Measurements from ENCODE around the gene NTRK1.

NTRK1 gene

DNA sequence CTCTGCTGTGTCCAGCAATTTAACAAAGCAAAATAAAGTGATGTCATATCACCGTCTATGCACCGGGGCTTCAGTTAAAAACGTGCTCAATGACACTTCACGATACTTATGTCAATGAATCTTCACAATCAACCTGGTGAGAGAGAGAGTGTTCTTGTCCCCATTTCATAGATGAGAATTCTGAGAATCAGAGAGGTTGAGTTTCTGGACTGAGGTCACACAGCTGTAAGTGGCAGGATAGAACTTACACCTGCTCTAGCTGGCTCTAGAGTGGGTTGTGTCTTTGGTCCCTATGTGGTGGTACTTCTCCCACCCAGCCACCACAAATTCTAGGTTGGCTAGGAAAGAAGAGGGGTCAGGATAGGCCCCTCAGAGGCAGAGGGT, 5.2 kb downstream of the NTRK1 start:
- Histone ChIP-seq H4K20me1 (peaks cover 0 to 10% (median 0%) of the 10 kb centered on the region in 11 experiments; a peak in 2 of 22 replicates), H3K4me3 (peak overlapping the region in 3 of 10 experiments; percentile 18 to 48 (median 40); a peak in 1 of 20 replicates), H3K27ac (peak overlapping the region in 8 of 11 experiments; percentile 43 to 72 (median 62); a peak in 9 of 22 replicates), H3K27me3 (peaks cover 20 to 28% (median 22%) of the 10 kb centered on the region in 11 experiments), H3K36me3 (no peaks in the 10 kb centered on the region), H3K9ac (peak overlapping the region in 9 of 11 experiments; percentile 27 to 70 (median 48); a peak in 12 of 22 replicates), H3K4me1 (peaks cover 56 to 100% (median 99%) of the 10 kb centered on the region in 10 experiments), H3K4me2 (peak overlapping the region; percentile 79 to 97 (median 92)), H3K9me3 (replicated peaks in 1 of 11) (no peaks in the 10 kb centered on the region)
- TF ChIP-seq Cebpa-rat (IDR thresholded peaks at IDR 0.05), result no peak

- peaks cover 0 to 4% (median 0%) of the 10 kb centered on the region in 11 experiments; a peak in 2 of 22 replicates for H4K20me1 ChIP-seq
- H3K4me2 ChIP-seq, result peak overlapping the region; percentile 79 to 97 (median 92)
- peaks cover 57 to 100% (median 99%) of the 10 kb centered on the region in 10 experiments for H3K4me1 ChIP-seq
- TF ChIP-seq Cebpa-rat (IDR thresholded peaks at IDR 0.05), result no peak
- H3K4me3 ChIP-seq, result peak overlapping the region in 7 of 10 experiments; percentile 14 to 48 (median 32); a peak in 10 of 20 replicates
- no peaks in the 10 kb centered on the region for H3K9me3 ChIP-seq (replicated peaks in 1 of 11)
- peaks cover 15 to 22% (median 17%) of the 10 kb centered on the region in 11 experiments for H3K27me3 ChIP-seq
- peak overlapping the region in 9 of 11 experiments; percentile 43 to 72 (median 61); a peak in 16 of 22 replicates for H3K27ac ChIP-seq
- H3K9ac ChIP-seq, result peak overlapping the region in 10 of 11 experiments; percentile 27 to 70 (median 50); a peak in 17 of 22 replicates
- no peaks in the 10 kb centered on the region for H3K36me3 ChIP-seq
Observed at GRCh38 chr1:156866249-156866909, 5.7 kb downstream of the NTRK1 start.

DNA sequence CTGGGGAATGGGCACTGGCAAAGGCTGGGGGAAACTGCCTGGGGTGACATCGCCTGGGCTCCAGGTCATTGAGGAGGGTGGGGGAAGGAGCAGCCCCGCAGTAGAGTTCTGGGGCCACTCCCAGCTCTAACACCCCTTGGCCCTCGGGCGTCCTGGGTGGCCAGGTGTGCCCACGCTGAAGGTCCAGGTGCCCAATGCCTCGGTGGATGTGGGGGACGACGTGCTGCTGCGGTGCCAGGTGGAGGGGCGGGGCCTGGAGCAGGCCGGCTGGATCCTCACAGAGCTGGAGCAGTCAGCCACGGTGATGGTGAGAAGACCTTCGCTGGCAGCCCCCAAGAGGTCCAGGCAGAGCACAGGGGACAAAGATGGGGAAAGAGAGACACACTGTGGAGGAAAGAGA, 7.7 kb downstream of the NTRK1 start:
- H3K9ac ChIP-seq, result peak overlapping the region in 3 of 11 experiments; percentile 7 to 50 (median 12); a peak in 3 of 22 replicates
- peaks cover 58 to 91% (median 87%) of the 10 kb centered on the region in 10 experiments for H3K4me1 ChIP-seq
- H3K4me3 ChIP-seq, result no peak overlapping the region
- peaks cover 0 to 3% (median 0%) of the 10 kb centered on the region in 11 experiments; a peak in 3 of 22 replicates for H3K27me3 ChIP-seq
- no peaks in the 10 kb centered on the region for H3K9me3 ChIP-seq (replicated peaks in 1 of 11)
- no peaks in the 10 kb centered on the region for H4K20me1 ChIP-seq
- TF ChIP-seq Cebpa-rat (IDR thresholded peaks at IDR 0.05), result no peak
- peak overlapping the region in 10 of 11 experiments; percentile 10 to 97 (median 93); a peak in 19 of 22 replicates for H3K4me2 ChIP-seq
- peak overlapping the region in 5 of 11 experiments; percentile 13 to 52 (median 45); a peak in 6 of 22 replicates for H3K27ac ChIP-seq
- no peaks in the 10 kb centered on the region for H3K36me3 ChIP-seq

GRCh38 chr1:156869455-156869854, 8.8 kb downstream of the NTRK1 start:
- no peak for TF ChIP-seq Cebpa-rat (IDR thresholded peaks at IDR 0.05)
- H3K36me3 ChIP-seq, result no peaks in the 10 kb centered on the region
- peak overlapping the region in 9 of 11 experiments; percentile 57 to 97 (median 92); a peak in 15 of 22 replicates for H3K4me2 ChIP-seq
- H4K20me1 ChIP-seq, result no peaks in the 10 kb centered on the region; a peak in 1 of 22 replicates
- H3K27me3 ChIP-seq, result peaks cover 0 to 2% (median 0%) of the 10 kb centered on the region in 11 experiments; a peak in 2 of 22 replicates
- H3K9me3 ChIP-seq (replicated peaks in 1 of 11), result no peaks in the 10 kb centered on the region
- H3K4me3 ChIP-seq, result no peak overlapping the region
- H3K9ac ChIP-seq, result no peak overlapping the region
- H3K27ac ChIP-seq, result 0 out of 22 replicates have a peak overlapping the region, but pooled peaks of 1 of the 11 experiments have one; percentile 30
- peaks cover 52 to 91% (median 86%) of the 10 kb centered on the region in 10 experiments for H3K4me1 ChIP-seq

- H3K27me3 ChIP-seq, result peaks cover 0 to 13% (median 0%) of the 10 kb centered on the region in 11 experiments; a peak in 2 of 22 replicates
- H3K4me3 ChIP-seq, result no peak overlapping the region
- peak overlapping the region in 5 of 11 experiments; percentile 11 to 87 (median 82); a peak in 7 of 22 replicates for H3K4me2 ChIP-seq
- peaks cover 19 to 76% (median 67%) of the 10 kb centered on the region in 10 experiments for H3K4me1 ChIP-seq
- H3K9me3 ChIP-seq (replicated peaks in 1 of 11), result no peaks in the 10 kb centered on the region
- H3K36me3 ChIP-seq, result no peaks in the 10 kb centered on the region
- H3K9ac ChIP-seq, result no peak overlapping the region
- no peak for TF ChIP-seq Cebpa-rat (IDR thresholded peaks at IDR 0.05)
- H4K20me1 ChIP-seq, result peaks cover 0 to 5% (median 0%) of the 10 kb centered on the region in 11 experiments; a peak in 1 of 22 replicates
- no peak overlapping the region for H3K27ac ChIP-seq
Observed at GRCh38 chr1:156873659-156874058, 13.0 kb downstream of the NTRK1 start.

DNA sequence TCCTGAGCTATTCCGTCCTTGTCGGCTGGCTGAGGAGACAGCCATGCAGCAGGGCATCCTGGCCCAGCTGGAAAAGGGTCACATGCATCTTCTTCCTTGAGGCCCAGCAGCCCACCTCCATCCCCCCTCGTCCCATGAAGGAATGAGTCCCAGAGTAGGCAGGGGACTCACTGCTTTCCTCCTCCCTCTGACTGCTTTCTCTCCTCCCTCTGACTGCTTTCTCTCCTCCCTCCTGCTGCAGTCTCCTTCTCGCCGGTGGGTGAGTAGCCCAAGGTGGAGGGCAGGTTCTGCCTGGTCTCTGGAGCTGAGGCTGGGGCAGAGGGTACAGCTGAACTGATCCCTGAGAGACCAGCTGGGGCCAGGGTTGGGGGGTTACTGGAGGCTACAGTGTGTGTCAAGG, 13.5 kb downstream of the NTRK1 start:
- Histone ChIP-seq H3K27me3 (peaks cover 0 to 13% (median 0%) of the 10 kb centered on the region in 11 experiments; a peak in 2 of 22 replicates), H3K9ac (peak overlapping the region in 3 of 11 experiments; percentile 32 to 59 (median 54); a peak in 5 of 22 replicates), H3K36me3 (no peaks in the 10 kb centered on the region), H3K9me3 (replicated peaks in 1 of 11) (no peaks in the 10 kb centered on the region), H3K4me1 (peaks cover 18 to 72% (median 62%) of the 10 kb centered on the region in 10 experiments), H3K4me3 (no peak overlapping the region), H4K20me1 (peaks cover 0 to 6% (median 0%) of the 10 kb centered on the region in 11 experiments; a peak in 1 of 22 replicates), H3K27ac (0 out of 22 replicates have a peak overlapping the region, but pooled peaks of 1 of the 11 experiments have one; percentile 44), H3K4me2 (peak overlapping the region in 8 of 11 experiments; percentile 45 to 87 (median 77); a peak in 14 of 22 replicates)
- TF ChIP-seq Cebpa-rat (IDR thresholded peaks at IDR 0.05), result no peak

- TF ChIP-seq Cebpa-rat (IDR thresholded peaks at IDR 0.05), result no peak
- H3K4me3 ChIP-seq, result no peak overlapping the region
- H4K20me1 ChIP-seq, result peaks cover 0 to 6% (median 0%) of the 10 kb centered on the region in 11 experiments; a peak in 1 of 22 replicates
- H3K4me2 ChIP-seq, result peak overlapping the region; percentile 7 to 87 (median 76); a peak in 18 of 22 replicates
- peak overlapping the region in 2 of 11 experiments; percentile 32 to 44; a peak in 2 of 22 replicates for H3K27ac ChIP-seq
- H3K9ac ChIP-seq, result peak overlapping the region in 8 of 11 experiments; percentile 3 to 59 (median 24); a peak in 9 of 22 replicates
- H3K9me3 ChIP-seq (replicated peaks in 1 of 11), result no peaks in the 10 kb centered on the region
- peaks cover 18 to 65% (median 56%) of the 10 kb centered on the region in 10 experiments for H3K4me1 ChIP-seq
- no peaks in the 10 kb centered on the region for H3K36me3 ChIP-seq
- H3K27me3 ChIP-seq, result peaks cover 0 to 13% (median 0%) of the 10 kb centered on the region in 11 experiments; a peak in 2 of 22 replicates
Observed at GRCh38 chr1:156874572-156875340, 14.1 kb downstream of the NTRK1 start.

DNA sequence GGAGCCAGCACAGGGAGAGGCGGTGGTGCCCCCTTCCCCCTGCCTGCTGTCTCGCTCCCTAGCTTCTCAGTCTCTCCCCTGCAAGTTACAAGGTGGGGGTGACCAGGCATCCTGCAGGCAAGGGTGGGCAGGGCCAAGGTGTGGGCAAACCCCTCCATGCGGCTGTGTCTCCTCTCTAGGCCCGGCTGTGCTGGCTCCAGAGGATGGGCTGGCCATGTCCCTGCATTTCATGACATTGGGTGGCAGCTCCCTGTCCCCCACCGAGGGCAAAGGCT, 14.6 kb downstream of the NTRK1 start:
- H3K9ac ChIP-seq, result peak overlapping the region in 8 of 11 experiments; percentile 3 to 59 (median 24); a peak in 8 of 22 replicates
- peak overlapping the region in 10 of 11 experiments; percentile 7 to 87 (median 76); a peak in 17 of 22 replicates for H3K4me2 ChIP-seq
- H3K27ac ChIP-seq, result peak overlapping the region in 1 of 11 experiments; percentile 44; a peak in 2 of 22 replicates
- no peaks in the 10 kb centered on the region for H3K9me3 ChIP-seq (replicated peaks in 1 of 11)
- TF ChIP-seq Cebpa-rat (IDR thresholded peaks at IDR 0.05), result no peak
- H4K20me1 ChIP-seq, result peaks cover 0 to 6% (median 0%) of the 10 kb centered on the region in 11 experiments; a peak in 1 of 22 replicates
- no peak overlapping the region for H3K4me3 ChIP-seq
- peaks cover 16 to 60% (median 51%) of the 10 kb centered on the region in 10 experiments for H3K4me1 ChIP-seq
- peaks cover 0 to 13% (median 0%) of the 10 kb centered on the region in 11 experiments; a peak in 2 of 22 replicates for H3K27me3 ChIP-seq
- H3K36me3 ChIP-seq, result no peaks in the 10 kb centered on the region
